ENCODE results near the gene ADAMTS4.
A peak's percentile ranks its signal among the peaks of the same experiment; 100 is the strongest.

ADAMTS4 gene

GRCh38 chr1:161180639-161181038 lies 18.2 kb downstream of the ADAMTS4 start:
- H3K36me3 Mint-ChIP-seq (ENCODE audit: low read depth) = no peaks in the 10 kb centered on the region
- no peaks in the 10 kb centered on the region for H3K9me3 Mint-ChIP-seq
- DNase-seq = no peak
- H3K4me1 Mint-ChIP-seq = peaks cover 33% of the 10 kb centered on the region
- H3K27me3 Mint-ChIP-seq (ENCODE audit: low read depth, poor library complexity) = peaks cover 12% of the 10 kb centered on the region
- no peak overlapping the region for H3K27ac Mint-ChIP-seq
- TF ChIP-seq CTCF (IDR thresholded peaks at IDR 0.05) = no peak
- H3K4me3 Mint-ChIP-seq = no peak overlapping the region

GRCh38 chr1:161179698-161180097 lies 19.2 kb downstream of the ADAMTS4 start:
- Mint-ChIP-seq H3K27me3 (ENCODE audit: low read depth, poor library complexity) (peaks cover 12% of the 10 kb centered on the region), H3K4me3 (no peak overlapping the region), H3K4me1 (peaks cover 31% of the 10 kb centered on the region), H3K27ac (no peak overlapping the region), H3K36me3 (ENCODE audit: low read depth) (peaks cover 1% of the 10 kb centered on the region), H3K9me3 (no peaks in the 10 kb centered on the region)
- DNase-seq = no peak
- TF ChIP-seq CTCF (IDR thresholded peaks at IDR 0.05) = no peak

- no peak for TF ChIP-seq CTCF (IDR thresholded peaks at IDR 0.05)
- Mint-ChIP-seq H3K27ac (no peak overlapping the region), H3K9me3 (no peaks in the 10 kb centered on the region), H3K4me3 (peak overlapping the region; percentile 100), H3K4me1 (peaks cover 31% of the 10 kb centered on the region), H3K36me3 (ENCODE audit: low read depth) (peaks cover 18% of the 10 kb centered on the region), H3K27me3 (ENCODE audit: low read depth, poor library complexity) (peaks cover 10% of the 10 kb centered on the region)
- no peak for DNase-seq
Observed at GRCh38 chr1:161177936-161178244, 21.0 kb downstream of the ADAMTS4 start.

GRCh38 chr1:161177112-161177935 lies 21.5 kb downstream of the ADAMTS4 start, which contains the start of gene B4GALT3:
B4GALT3 (minus strand) TSS chr1:161177507; CDS start chr1:161176060, 1,447 bp downstream.
- peaks cover 7% of the 10 kb centered on the region for H3K27me3 Mint-ChIP-seq (ENCODE audit: low read depth, poor library complexity)
- H3K27ac Mint-ChIP-seq = peak within 1 kb of the TSS; percentile 99
- H3K4me1 Mint-ChIP-seq = peaks cover 31% of the 10 kb centered on the region
- H3K36me3 Mint-ChIP-seq (ENCODE audit: low read depth) = peaks cover 23% of the 10 kb centered on the region
- DNase-seq = peak; percentile 98
- no peak for TF ChIP-seq CTCF (IDR thresholded peaks at IDR 0.05)
- no peaks in the 10 kb centered on the region for H3K9me3 Mint-ChIP-seq
- peak within 1 kb of the TSS; percentile 100 for H3K4me3 Mint-ChIP-seq

GRCh38 chr1:161176468-161177111 lies 22.3 kb downstream of the ADAMTS4 start:
- Mint-ChIP-seq H3K36me3 (ENCODE audit: low read depth) (peaks cover 28% of the 10 kb centered on the region), H3K27me3 (ENCODE audit: low read depth, poor library complexity) (peaks cover 2% of the 10 kb centered on the region), H3K9me3 (no peaks in the 10 kb centered on the region), H3K4me3 (peak overlapping the region; percentile 100), H3K4me1 (peaks cover 31% of the 10 kb centered on the region), H3K27ac (peak overlapping the region; percentile 86)
- DNase-seq = no peak
- TF ChIP-seq CTCF (IDR thresholded peaks at IDR 0.05) = no peak
